VCaP (cell line): ENCODE results near the gene LPP.

Experiments used
- H3K27ac ChIP-seq: fragments of 450-650 bp; 2 replicates; pipeline ENCODE4 v1.5.1; 2017
- TF ChIP-seq, protein P1 (sequence below): fragments of 450-650 bp; conservative IDR thresholded peaks from 2 replicates; pipeline ENCODE4 v1.5.1; 2017; ENCODE audit warnings: mild to moderate bottlenecking, moderate library complexity

Gene LPP

DNA sequence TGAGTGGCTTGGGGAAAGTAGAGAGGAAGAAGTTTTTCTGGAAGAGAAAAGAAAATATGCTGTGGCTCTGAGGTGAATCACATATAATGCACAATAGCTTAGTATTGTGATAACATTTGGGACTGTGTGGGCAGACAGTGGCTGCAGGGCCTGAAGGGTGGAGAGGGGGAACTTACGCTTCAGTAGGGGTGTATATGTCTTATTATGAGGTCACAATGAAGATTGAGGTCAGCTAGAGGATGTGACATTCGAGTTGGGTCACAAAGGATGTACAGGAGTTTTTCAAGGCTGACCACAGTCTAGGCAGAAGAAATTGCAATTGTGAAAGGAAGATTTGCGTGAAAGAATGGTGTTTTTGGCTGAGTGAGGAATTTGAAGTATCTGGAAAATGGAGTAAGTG is 414.8 kb downstream of the LPP start:
- H3K27ac ChIP-seq: no peak overlapping the region
- TF ChIP-seq, protein P1, sequence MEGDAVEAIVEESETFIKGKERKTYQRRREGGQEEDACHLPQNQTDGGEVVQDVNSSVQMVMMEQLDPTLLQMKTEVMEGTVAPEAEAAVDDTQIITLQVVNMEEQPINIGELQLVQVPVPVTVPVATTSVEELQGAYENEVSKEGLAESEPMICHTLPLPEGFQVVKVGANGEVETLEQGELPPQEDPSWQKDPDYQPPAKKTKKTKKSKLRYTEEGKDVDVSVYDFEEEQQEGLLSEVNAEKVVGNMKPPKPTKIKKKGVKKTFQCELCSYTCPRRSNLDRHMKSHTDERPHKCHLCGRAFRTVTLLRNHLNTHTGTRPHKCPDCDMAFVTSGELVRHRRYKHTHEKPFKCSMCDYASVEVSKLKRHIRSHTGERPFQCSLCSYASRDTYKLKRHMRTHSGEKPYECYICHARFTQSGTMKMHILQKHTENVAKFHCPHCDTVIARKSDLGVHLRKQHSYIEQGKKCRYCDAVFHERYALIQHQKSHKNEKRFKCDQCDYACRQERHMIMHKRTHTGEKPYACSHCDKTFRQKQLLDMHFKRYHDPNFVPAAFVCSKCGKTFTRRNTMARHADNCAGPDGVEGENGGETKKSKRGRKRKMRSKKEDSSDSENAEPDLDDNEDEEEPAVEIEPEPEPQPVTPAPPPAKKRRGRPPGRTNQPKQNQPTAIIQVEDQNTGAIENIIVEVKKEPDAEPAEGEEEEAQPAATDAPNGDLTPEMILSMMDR: no peak

- TF ChIP-seq, protein P1: no peak
- no peak overlapping the region for H3K27ac ChIP-seq
Measured at GRCh38 chr3:188571531-188572095, 417.7 kb downstream of the LPP start.

GRCh38 chr3:188573291-188573940 is 419.5 kb downstream of the LPP start:
- TF ChIP-seq, protein P1: no peak
- H3K27ac ChIP-seq: no peak overlapping the region

DNA sequence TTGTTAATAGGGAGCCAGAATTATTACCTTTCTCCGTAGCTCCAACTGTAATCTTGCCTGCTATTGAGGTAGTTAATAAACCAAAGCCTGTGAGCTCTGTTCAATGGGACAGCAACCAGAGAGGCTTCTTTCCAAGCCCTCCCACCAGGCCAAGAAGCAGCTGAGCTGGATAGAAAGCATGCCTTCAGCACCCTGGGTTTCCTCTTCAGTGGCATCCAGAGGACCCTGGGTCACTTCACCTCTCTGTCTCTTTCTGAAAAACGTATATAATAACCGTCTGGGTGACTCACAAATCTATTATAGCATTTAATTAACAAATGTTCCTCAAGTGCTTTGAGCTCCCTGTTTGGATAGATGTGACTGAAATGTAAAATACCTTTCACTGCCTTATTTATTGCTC is 420.0 kb downstream of the LPP start:
- no peak overlapping the region for H3K27ac ChIP-seq

GRCh38 chr3:188574885-188575284 is 420.9 kb downstream of the LPP start:
- H3K27ac ChIP-seq: no peak overlapping the region
- TF ChIP-seq, protein P1: no peak

More for the DNA sequence above, 420.0 kb downstream of the LPP start:
- TF ChIP-seq, protein P1: no peak

- no peak overlapping the region for H3K27ac ChIP-seq
- TF ChIP-seq, protein P1: no peak
Measured at GRCh38 chr3:188575501-188575900, 421.5 kb downstream of the LPP start.

- TF ChIP-seq, protein P1: no peak
- H3K27ac ChIP-seq: no peak overlapping the region
Measured at GRCh38 chr3:188577539-188577938, 423.6 kb downstream of the LPP start.
